ENCODE data around the gene ZNF423.

DNA sequence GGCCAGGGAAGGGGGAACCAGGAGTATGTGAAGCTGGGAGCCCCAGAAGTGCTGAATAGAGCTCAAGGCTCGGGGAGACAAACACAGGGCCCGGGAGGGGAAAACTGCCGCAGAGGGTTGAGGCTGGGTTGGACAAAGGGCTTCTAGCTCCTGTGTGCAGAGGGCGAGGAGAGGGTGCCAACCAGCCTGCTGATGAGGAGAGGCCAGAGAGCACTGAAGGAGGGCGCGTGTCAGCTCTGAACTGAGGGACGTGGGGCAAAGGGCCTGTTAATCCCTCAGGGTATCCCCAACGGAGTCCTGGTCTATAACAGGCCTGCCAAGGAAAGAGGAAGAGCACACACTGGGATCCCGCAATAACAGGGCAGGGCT lies 331.0 kb downstream of the ZNF423 start:
- TF ChIP-seq PHF5A (CRISPR knock-in tag; IDR thresholded peaks at IDR 0.05; ENCODE audit: low read depth, unreplicated experiment): no peak
- TF ChIP-seq FOSL1 (CRISPR knock-in tag; IDR thresholded peaks at IDR 0.05; ENCODE audit: borderline replicate concordance): no peak
- no peak for TF ChIP-seq MTF2 (CRISPR knock-in tag; IDR thresholded peaks at IDR 0.05; ENCODE audit: borderline replicate concordance)
- TF ChIP-seq RFX5 (IDR thresholded peaks at IDR 0.05; ENCODE audit: low read depth, low read length): no peak

Measured in HepG2 (cell line).